AG04450 (cell line): Measurements from ENCODE around the gene DNAI1. TPM values are rescaled to one million over a fixed set of nuclear protein-coding genes. Genes with fewer than 3 reads are reported as not detected.

Experiments used
- CTCF ChIA-PET: fragments of 300-600, 350-600 bp; formaldehyde crosslinking; extraction: SDS; loops from one replicate; lab custom pipeline; 2022; ENCODE audit warnings: antibody characterized with exemption, inconsistent platforms; lab: Charles Lee
- POLR2A ChIA-PET: fragments of 350-600 bp; formaldehyde crosslinking; extraction: SDS; loops from one replicate; lab custom pipeline; 2021; ENCODE audit warnings: antibody characterized with exemption, inconsistent platforms; lab: Yijun Ruan, JAX
- DNase-seq: peaks from one replicate; pipeline ENCODE4 v3.0.0-alpha.2; 2011; ENCODE audit warnings: low read depth, low spot score
- H3K27ac ChIP-seq: one replicate; pipeline ENCODE4 v1.5.1; 2012; ENCODE audit warnings: low read depth, low read length, control low read depth
- H3K27me3 ChIP-seq: one replicate; pipeline ENCODE4 v1.6.0; 2012; ENCODE audit warnings: low read length; ENCODE audit not compliant: control insufficient read depth, insufficient read depth
- H3K4me3 ChIP-seq: 2 replicates; pipeline ENCODE4 v1.5.1; 2011; ENCODE audit warnings: mild to moderate bottlenecking, low read depth, low read length, control low read depth
- H3K9me3 ChIP-seq: 2 replicates; pipeline ENCODE4 v1.5.1; 2012; ENCODE audit warnings: low read length; ENCODE audit not compliant: control insufficient read depth, insufficient read depth
- polyA plus RNA-seq: library from polyadenylated mRNA; depleted of rRNA; stranded (reverse); fragments of >200 nt; gene quantifications from 2 replicates; pipeline ENCODE4 v1.2.3, GENCODE V29; 2011
- TF ChIP-seq, protein P1 (sequence below): IDR thresholded peaks from 2 replicates; pipeline ENCODE4 v1.5.1; 2011; ENCODE audit warnings: low read depth, low read length, control low read depth, inconsistent platforms

The DNAI1 gene
- polyA plus RNA-seq, 1 experiment = not detected

DNA sequence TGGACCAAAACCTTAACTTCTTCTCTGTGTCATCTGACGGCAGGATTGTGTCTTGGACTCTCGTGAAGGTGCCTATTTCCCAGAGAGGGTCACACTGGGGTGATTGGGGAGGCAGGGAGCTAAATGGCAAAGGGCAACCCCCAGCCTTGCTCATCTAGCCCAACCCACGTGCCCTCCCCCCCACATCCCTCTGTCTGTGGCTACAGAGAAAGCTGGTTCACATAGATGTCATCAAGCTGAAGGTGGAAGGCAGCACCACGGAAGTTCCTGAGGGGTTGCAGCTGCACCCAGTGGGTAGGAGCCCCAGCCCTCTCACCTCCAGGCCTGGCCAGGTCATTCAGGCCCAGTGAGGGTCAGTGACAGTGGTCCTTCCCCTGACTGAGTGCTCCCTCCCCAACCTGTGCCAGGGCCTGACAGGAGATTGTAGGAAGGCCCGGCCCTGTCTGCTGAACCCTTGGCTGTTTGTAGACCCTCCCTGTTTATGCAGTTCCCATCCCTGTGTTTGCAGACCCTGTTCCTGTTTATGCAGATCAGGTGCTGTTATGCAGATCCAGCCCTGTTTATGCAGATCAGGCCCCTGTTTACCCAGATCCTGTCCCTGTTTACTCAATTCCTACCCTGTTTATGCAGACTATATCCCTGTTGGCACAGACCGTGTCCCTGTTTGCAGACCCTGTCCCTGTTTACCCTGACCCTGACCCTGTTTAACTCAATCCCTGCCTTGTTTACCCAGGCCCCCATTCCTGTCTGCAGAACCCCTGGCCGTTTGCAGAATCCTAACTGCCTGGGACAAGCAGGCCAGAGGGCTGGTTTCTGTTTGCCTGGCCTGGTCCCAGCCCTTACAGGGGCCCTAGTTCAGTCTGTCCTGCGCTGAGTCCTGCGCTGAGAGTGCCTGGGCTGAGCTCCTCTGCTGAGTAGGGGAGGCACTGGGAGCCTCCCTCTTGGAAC is 53.8 kb downstream of the DNAI1 start:
- no peaks in the 10 kb centered on the region for H3K9me3 ChIP-seq
- no peak for DNase-seq
- no peak overlapping the region for H3K4me3 ChIP-seq
- CTCF ChIA-PET = interaction anchor here (1.0 to 5.2 kb wide), 2 partner anchors 11 to 108 kb away, joined by 3 to 28 read pairs; no protein-coding TSS in a partner anchor
- POLR2A ChIA-PET = interaction anchor here (0.6 kb wide), 1 partner anchor 471 kb away, joined by 10 read pairs; no protein-coding TSS in a partner anchor
- no peak overlapping the region for H3K27ac ChIP-seq
- peaks cover 36% of the 10 kb centered on the region for H3K27me3 ChIP-seq
- TF ChIP-seq, protein P1, sequence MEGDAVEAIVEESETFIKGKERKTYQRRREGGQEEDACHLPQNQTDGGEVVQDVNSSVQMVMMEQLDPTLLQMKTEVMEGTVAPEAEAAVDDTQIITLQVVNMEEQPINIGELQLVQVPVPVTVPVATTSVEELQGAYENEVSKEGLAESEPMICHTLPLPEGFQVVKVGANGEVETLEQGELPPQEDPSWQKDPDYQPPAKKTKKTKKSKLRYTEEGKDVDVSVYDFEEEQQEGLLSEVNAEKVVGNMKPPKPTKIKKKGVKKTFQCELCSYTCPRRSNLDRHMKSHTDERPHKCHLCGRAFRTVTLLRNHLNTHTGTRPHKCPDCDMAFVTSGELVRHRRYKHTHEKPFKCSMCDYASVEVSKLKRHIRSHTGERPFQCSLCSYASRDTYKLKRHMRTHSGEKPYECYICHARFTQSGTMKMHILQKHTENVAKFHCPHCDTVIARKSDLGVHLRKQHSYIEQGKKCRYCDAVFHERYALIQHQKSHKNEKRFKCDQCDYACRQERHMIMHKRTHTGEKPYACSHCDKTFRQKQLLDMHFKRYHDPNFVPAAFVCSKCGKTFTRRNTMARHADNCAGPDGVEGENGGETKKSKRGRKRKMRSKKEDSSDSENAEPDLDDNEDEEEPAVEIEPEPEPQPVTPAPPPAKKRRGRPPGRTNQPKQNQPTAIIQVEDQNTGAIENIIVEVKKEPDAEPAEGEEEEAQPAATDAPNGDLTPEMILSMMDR = no peak

DNA sequence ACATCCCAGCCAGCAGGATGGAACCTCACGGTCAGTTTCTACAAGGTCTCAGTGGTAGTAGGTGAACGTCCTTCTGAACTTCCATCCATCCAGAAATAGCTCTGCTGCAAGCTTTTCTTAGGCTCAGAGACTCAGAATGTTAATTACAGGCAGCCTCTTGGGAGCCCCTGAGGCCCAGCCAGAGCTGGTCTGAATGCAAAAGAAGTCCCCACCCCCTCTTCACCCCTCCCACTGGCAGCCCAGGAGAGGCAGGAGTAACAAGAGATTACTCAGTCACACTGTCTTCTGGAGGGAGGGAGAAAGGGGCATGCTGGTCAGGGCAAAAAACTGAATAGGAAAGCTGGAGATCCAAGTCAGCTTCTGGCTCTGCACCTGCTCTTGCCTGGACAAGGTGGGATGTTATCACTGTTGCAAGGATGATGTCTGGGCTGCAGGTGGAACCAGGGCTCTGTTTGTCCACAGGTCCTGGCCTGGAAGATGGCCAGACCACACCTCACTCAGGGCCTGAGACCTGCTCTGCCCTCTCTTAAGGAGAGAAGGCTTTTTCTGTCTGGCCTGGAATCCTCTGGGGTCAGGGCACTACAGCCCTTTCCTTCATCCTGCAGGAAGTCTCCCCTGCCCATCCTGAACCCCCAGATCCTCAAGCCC is 55.1 kb downstream of the DNAI1 start:
- ChIA-PET POLR2A (interaction anchor here (0.5 kb wide), 1 partner anchor 21 kb away, joined by 4 read pairs; no protein-coding TSS in a partner anchor), CTCF (interaction anchor here (1.7 to 5.2 kb wide), 2 partner anchors 12 to 34 kb away, joined by 4 to 28 read pairs; no protein-coding TSS in a partner anchor)
- H3K27ac ChIP-seq = no peak overlapping the region
- no peaks in the 10 kb centered on the region for H3K9me3 ChIP-seq
- H3K27me3 ChIP-seq = peaks cover 43% of the 10 kb centered on the region
- DNase-seq = no peak
- H3K4me3 ChIP-seq = no peak overlapping the region
- TF ChIP-seq, protein P1 = no peak

DNA sequence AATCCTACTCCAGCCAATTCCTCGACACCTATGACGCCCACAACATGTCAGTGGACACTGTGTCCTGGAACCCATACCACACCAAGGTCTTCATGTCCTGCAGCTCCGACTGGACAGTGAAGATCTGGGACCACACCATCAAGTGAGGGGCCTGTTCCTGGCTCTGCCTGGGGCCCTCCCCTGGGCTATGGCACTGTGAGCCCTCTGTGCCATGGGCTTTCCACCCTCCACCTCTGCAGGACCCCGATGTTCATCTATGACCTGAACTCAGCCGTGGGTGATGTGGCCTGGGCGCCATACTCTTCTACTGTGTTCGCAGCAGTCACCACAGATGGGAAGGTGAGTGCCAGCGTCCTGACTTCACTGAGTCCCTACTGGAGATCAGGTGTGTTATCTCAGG is 55.8 kb downstream of the DNAI1 start:
- H3K27ac ChIP-seq = no peak overlapping the region
- no peak for DNase-seq
- ChIA-PET POLR2A (no interaction called here), CTCF (interaction anchor here (1.0 to 5.2 kb wide), 3 partner anchors 13 to 77 kb away, joined by 3 to 28 read pairs (median 4); no protein-coding TSS in a partner anchor)
- H3K4me3 ChIP-seq = no peak overlapping the region
- TF ChIP-seq, protein P1 = no peak
- H3K27me3 ChIP-seq = peaks cover 43% of the 10 kb centered on the region
- H3K9me3 ChIP-seq = no peaks in the 10 kb centered on the region

DNA sequence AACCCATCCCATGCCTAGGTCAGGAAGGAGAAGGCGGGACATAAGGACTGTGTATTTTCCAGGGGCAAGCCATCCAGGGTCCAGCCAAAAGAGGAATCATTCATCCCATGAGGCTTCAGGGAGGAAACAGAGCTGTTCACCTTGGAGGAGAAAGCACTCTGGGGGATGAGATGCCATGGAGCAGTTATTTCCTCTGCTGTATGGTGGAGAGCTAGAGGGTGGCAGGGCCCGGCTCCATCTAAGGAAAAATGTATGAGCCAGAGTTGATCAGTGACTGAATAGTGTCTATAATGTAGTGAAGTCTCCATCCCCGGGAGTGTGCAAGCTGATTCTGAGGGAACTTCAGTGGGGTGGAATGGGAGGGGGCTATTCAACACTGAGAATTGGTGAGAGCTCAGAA is 56.2 kb downstream of the DNAI1 start:
- CTCF ChIA-PET = interaction anchor here (1.0 to 5.2 kb wide), 2 partner anchors 13 to 77 kb away, joined by 3 to 28 read pairs; no protein-coding TSS in a partner anchor
- Histone ChIP-seq H3K27ac (no peak overlapping the region), H3K27me3 (peaks cover 43% of the 10 kb centered on the region), H3K9me3 (no peaks in the 10 kb centered on the region), H3K4me3 (no peak overlapping the region)
- DNase-seq = no peak
- TF ChIP-seq, protein P1 = no peak
- POLR2A ChIA-PET = no interaction called here
